Amniotic stem cell (primary cell): ENCODE measurements around the gene G3BP1.
"Not testable (repeated sequence)": the region's sequence is repeated elsewhere in the genome, so short reads cannot be mapped to it uniquely, and the experiment has no call there.

Source experiments
- DNase-seq: peaks from one replicate; lab custom pipeline; 2025; lab: John Stamatoyannopoulos, UW

Gene G3BP1

GRCh38 chr5:151798674-151799073, 26.9 kb downstream of the G3BP1 start:
- no peak for DNase-seq

GRCh38 chr5:151799407-151799806, 27.7 kb downstream of the G3BP1 start:
- DNase-seq: no peak

DNA sequence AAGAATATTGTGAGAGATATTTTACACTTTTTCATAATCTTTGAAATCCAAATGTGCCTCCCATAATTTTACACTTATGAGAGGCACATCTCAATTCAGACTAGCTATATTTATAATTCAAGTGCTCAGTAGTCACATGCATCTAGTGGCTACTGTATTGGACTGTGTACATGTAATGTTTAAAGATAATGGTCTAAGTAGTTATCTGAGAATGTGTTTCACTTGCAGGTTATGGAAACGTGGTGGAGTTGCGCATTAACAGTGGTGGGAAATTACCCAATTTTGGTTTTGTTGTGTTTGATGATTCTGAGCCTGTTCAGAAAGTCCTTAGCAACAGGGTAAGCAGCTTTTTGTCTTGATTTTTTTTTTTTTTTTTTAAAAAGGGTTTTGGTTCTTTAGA, 28.8 kb downstream of the G3BP1 start:
- no peak for DNase-seq

- DNase-seq: no peak
Measured at GRCh38 chr5:151805414-151806223, 33.9 kb downstream of the G3BP1 start.

DNA sequence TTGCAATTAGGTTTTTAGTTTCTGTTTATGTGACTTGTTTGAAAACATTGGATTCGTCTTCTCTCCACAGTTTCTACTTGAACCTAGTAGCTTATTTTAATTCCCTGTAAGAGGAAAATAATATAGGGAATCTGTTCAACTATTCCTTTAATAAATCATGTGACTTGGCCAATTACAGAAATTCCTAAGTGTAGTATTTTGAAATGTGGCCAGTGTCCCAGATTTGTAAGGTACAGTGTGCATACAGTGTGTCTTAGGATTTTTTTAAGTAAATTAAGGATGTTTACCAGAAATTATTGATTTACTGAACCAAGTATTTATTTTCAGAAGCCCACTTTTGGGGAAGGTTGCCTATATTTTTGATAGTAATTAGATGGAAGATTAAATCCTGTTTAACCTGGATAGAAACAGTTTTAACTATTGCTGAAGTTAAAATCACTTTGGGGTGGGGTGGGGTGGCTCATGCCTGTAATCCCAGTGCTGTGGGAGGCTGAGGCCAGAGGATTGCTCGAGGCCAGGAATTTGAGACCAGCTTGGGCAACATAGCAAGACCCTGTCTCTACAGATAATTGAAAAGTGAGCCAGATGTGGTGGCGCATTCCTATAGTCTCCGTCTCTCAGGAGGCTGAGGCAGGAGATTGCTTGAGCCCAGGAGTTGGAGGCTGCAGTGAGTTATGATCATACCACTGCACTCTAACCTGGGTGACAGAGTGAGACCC, 36.9 kb downstream of the G3BP1 start:
- DNase-seq: no peak

DNA sequence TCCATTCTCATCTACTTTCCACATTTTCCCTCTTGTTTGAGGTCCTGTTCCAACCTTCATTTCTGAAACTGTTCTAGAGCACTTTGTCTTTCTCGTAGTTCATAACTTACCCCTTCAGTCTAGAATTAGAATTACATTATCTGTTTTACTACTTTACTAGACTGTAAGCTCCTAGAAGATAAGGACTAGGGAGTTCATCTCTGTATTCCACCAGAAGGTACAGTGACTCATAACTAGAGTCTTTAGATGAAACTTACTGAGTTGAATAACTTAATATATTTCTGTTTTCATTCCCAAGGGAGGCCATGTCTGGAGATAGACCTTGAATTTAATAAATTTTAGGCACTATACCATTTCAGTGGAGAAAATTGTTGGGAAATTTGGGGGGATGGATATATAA, 38.7 kb downstream of the G3BP1 start:
- no peak for DNase-seq

DNA sequence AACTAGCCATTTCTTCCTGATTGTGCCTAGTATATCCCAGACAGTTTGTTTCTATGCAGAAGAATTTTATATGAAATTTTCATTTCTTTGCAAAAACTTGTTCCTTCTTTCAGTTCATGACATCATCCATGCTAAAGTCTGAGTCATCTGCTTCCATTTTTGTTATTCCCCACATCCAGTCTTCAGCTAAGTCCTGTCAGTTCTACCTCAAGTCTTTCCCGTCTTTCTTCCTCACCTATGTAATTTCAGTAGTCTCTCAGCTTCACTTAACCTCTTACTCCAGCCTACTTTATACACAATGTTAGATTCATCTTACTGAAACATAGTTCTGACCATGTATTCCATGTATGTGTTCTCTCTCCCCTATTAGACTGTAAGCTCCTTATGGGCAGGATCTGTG, 39.1 kb downstream of the G3BP1 start:
- DNase-seq: no peak

DNA sequence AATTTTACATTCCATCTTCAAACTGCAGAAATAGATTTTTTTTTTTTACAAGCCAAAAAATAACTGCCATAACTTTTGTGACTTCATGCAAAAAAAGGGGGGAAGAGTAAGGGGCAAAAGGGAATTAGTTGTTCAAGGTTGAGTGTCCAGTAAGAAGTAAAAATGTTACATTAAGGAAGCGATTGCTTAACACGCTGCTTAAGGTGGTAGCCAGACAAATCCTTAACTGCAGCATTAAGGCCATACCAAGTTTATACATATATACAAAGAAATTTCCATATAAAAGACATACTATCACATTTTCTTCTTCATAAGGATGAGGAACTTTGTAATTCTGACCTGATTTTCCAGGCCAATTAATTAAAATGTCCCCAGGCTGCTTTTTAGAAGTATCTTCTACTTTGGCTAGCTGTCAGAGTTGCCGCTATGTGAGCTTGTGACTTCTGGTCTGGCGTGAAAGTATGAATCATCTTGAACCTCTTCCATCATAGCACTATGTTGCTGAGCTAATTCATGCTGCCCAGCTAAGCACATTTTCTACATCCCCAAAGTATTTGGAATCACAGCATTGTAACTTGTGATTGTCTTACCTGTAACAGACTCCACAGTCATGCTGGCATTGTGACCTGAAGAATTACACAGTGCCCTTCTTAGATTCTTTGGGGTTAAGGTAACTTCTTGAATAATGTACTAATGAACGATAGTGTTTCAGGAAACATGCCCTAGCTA, 40.0 kb downstream of the G3BP1 start:
- no peak for DNase-seq

GRCh38 chr5:151812757-151813309, 41.1 kb downstream of the G3BP1 start:
- no peak for DNase-seq

- DNase-seq: no peak
Measured at GRCh38 chr5:151815051-151815450, 43.3 kb downstream of the G3BP1 start.

GRCh38 chr5:151819830-151820229, 48.1 kb downstream of the G3BP1 start:
- DNase-seq: no peak

DNA sequence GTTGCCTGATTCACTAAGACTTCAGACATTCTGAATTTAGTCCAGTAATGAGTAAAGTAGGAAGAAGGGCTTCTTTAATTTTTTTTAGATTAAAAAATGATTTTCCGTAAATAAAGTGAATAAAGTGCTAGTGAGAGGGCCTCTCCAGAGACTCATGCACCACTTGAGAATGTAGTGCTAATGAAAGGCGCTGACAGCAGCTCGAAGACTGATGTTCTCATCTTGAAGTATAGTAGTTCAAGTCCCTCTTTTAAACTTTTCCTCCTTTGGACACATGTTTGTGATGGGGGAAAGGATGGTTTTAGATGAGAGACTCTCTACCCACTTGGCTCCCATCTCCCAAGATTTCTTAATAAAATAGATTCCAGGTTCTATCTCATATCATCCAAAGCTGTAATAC, 48.5 kb downstream of the G3BP1 start:
- no peak for DNase-seq

DNA sequence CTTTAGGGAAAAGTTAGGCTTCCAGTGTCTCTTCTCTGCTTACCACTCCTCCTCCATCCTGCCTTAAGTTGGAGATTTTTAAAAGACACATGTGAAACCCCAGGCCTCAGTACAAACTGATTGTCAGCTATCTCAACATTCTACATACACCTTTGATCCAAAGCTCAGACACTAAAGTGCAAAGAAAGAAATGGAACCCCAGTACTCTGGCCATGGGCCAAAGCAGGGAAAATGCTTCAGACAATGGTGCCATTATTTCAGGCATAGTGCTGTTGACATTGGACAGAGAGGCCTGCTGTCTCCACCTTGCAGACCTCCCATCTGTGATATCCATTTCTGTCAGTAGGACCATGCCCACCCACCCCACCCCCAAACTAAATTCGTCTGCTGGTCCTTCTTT, 49.1 kb downstream of the G3BP1 start:
- DNase-seq: no peak

- no peak for DNase-seq
Measured at GRCh38 chr5:151822141-151822540, 50.4 kb downstream of the G3BP1 start.

DNA sequence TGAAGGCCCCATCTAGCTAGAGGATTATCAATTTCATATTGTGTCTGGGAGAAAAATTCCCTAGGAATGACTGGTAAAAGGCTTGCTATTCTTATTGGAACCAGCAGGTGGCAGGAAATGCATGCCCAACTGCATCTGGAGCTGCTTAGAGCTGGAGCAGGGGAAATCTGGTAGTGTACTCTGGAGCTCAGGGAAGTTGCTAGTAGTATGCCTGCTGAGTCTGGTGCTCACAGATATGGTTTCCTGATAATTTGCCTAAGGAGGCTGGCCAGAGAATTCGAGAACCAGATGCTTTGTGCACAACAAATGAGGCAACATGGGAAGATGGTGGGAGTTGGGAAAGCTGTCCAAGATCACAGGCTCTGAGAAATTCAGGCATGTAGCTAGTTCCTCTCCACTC, 53.7 kb downstream of the G3BP1 start:
- DNase-seq: peak; percentile 40

DNA sequence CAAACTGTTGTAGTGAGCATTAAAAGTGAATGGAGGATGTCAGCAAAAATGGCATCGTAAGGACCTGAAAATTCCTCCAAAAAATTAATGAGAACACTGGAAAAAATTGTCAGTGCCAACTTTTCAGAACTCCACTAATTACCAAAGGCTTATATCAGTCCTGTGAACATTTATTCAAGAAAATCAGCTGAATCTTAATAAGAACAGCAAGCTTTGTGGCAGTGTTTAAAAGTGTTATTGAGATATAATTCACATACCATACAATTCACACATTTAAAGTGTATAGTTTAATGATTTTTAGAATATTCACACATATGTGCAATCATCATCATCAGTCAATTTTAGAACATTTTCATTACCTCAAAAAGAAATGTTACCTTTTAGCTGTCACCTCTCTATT, 57.6 kb downstream of the G3BP1 start:
- no peak for DNase-seq

- DNase-seq: not testable (repeated sequence)
Measured at GRCh38 chr5:151832843-151833242, 61.1 kb downstream of the G3BP1 start.

DNA sequence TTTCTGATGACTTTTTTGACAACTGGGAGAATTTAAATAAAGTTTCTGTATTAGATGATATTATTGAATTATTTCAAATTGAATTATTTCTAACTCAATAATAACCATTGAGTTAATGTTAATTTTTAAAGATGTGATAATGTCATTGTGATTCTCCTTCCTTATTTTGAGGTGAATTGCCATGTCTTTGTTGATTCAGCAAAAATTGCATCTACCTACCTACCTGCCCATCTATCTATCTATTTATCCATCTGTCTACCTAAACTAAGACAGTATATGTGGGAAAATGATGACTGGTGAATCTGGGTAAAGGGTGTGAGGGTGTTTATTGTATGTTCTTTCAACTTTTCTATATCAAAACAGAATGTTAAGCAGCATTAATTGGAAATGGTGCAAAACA, 75.0 kb downstream of the G3BP1 start:
- no peak for DNase-seq

DNA sequence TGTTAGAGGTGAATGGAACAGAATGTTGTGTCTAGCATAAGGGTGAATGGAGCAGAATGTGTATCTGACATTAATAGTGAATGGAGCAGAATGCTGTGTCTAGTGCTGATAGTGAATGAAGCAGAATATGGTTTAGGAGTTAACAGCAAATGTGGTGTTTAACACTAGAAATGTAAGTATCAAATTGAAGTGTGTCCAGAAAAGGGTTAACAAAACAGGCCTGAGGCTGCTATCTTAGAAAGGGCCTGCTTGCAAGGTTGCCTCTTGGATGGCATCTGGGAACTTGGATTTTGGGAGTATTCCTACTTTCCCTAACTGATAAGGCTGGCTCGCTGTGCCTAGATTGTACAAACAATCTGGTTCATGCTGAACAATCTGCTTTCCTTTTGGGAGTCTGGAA, 76.1 kb downstream of the G3BP1 start:
- DNase-seq: no peak

DNA sequence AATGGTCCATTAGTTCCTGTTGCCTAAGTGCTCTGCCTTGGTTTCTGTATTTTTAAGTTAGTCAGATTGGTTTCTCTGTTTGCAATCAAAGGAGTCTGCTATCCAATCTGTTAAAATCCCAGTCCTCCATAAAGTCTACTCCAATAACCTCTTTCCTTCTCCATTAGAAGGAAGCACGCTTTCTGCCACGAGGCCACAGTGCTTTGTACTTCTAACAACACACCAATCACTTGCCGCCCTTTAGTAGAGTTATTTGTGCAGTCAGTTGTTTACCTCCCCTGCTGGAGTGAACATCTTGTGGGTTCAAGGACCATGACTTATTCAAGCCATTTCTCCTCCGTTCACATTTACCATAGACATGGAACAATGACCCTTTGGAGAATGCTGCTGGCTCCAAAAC, 83.9 kb downstream of the G3BP1 start:
- DNase-seq: no peak

GRCh38 chr5:151856861-151857260, 85.1 kb downstream of the G3BP1 start:
- no peak for DNase-seq

- DNase-seq: not testable (repeated sequence)
Measured at GRCh38 chr5:151860867-151861266, 89.1 kb downstream of the G3BP1 start.
